Measurements from ENCODE around the gene C1QTNF1.
"Not testable (repeated sequence)": the region's sequence is repeated elsewhere in the genome, so short reads cannot be mapped to it uniquely, and the experiment has no call there.

C1QTNF1 gene

DNA sequence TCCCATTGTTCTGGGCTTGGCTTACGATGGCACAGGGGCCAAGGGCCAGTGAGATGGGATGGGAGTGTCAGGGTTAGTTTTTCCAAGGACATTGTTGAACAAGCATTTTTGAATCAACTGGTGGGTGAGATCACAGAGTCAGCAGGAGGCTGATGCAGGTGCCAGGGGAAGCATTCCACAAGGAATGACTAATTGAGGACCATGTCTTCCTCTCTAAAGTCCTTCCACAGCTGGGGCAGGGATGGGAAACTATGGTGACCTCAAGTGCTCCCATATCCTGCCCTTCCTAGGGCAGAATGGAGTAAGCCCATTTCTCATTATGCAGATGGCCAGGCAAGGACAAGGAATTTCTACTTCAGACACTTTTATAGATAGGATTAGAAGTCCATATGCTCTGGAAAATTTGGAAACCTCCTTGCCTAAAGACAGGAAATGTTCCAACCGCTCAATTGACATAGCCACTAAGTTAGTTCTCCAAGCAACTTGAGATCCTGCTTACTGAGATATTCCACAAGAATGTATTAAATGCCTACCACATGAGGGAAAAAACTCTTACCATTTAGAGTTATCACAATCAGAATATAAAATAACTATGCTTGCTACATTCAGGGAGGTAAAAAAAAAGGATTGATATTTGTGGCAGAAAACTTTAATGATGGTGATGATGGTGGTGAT, 29.4 kb downstream of the C1QTNF1 start:
- Mint-ChIP-seq H3K9me3 (peaks cover 6% of the 10 kb centered on the region), H3K27me3 (peaks cover 12% of the 10 kb centered on the region), H3K4me3 (no peak overlapping the region), H3K27ac (no peak overlapping the region), H3K36me3 (ENCODE audit: low read depth) (no peaks in the 10 kb centered on the region), H3K4me1 (ENCODE audit: low read depth) (no peaks in the 10 kb centered on the region)
- no peak for DNase-seq

DNA sequence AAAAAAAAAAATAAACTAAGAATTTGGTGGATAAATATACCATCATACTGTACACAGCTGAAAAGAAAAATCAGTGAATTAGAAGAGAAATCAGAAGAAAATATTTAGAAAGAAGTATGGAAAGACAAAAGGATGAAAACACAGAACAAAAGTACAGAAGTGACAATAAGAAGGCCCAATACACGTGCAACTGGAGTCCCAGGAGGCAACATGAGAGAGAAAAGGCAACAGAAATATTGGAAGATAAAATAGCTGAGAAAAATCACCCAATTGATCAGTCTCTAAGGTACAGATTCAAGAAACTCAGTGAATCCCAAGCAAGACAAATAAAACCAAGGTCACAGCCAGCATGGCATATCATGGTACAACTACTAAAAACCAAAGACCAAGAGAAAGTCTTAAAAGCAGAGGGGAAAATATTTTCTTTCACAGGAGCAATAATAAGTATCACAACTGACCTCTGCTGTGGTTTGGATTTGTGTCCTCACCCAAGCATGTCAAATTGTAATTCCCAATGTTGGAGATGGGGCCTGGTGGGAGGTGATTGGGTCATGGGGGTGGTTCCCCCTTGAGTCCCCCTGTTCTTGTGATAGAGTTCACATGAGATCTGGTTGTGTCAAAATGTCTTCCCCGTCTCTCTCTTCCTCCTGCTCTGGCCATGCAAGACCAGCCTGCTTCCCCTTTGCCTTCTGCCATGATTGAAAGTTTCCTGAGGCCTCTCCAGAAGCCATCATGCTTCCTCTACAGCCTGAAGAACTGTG, 30.4 kb downstream of the C1QTNF1 start:
- Mint-ChIP-seq H3K4me1 (ENCODE audit: low read depth) (peaks cover 2% of the 10 kb centered on the region), H3K27me3 (peaks cover 15% of the 10 kb centered on the region), H3K4me3 (no peak overlapping the region), H3K36me3 (ENCODE audit: low read depth) (no peaks in the 10 kb centered on the region), H3K9me3 (peaks cover 6% of the 10 kb centered on the region), H3K27ac (no peak overlapping the region)
- no peak for DNase-seq

DNA sequence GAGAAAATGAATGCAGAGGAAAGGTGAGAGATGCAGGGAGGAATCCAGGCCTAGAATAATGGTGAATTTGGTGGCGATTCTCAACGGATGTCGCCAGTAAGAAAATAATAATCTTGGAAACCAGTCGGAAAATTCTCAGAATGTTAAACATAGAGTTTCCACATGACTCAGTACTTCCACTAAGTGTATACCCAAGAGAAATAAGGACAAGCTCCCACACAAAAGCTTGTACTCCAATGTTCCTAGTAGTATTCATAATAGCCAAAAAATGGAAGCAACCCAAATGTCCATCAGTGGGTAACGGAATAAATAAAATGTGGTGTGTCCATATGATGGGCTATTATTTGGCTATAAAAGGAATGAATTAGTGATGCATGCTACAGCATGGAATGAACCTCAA, 31.2 kb downstream of the C1QTNF1 start:
- Mint-ChIP-seq H3K27ac (no peak overlapping the region), H3K36me3 (ENCODE audit: low read depth) (no peaks in the 10 kb centered on the region), H3K9me3 (peaks cover 6% of the 10 kb centered on the region), H3K27me3 (peaks cover 17% of the 10 kb centered on the region), H3K4me3 (no peak overlapping the region), H3K4me1 (ENCODE audit: low read depth) (peaks cover 2% of the 10 kb centered on the region)
- DNase-seq, result no peak

DNA sequence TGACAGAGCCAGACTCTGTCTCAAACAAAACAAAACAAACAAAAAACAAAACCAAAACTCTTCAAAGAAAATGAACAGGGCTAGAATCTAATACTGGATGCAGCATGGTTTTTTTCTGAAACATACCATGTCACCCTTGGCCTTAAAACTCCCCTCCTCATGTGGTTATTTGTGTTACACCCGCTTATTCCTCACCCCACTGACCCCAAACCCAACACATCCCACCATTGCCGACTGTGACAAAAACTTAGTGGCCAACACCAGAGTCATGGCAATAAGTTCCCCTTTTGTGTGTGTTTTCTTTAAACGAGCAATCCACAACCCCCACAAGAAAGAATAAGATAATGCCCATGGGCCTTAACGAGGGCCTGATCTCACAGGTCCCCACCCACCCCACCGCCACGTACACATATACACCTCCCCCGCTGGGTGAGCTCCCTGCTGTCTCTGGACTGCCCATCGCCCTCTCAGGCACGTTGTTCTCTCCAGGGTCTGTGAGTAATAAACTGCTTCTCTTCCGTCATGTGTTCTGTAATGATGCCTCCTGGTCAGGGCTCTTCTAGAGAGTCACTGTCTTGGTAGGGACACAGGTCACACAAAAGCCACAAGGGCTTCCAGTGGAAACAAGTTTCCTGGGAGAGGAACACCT, 33.9 kb downstream of the C1QTNF1 start:
- H3K27ac Mint-ChIP-seq, result no peak overlapping the region
- no peak for DNase-seq
- no peak overlapping the region for H3K4me3 Mint-ChIP-seq
- H3K9me3 Mint-ChIP-seq, result peaks cover 6% of the 10 kb centered on the region
- no peaks in the 10 kb centered on the region for H3K36me3 Mint-ChIP-seq (ENCODE audit: low read depth)
- H3K27me3 Mint-ChIP-seq, result peaks cover 17% of the 10 kb centered on the region
- H3K4me1 Mint-ChIP-seq (ENCODE audit: low read depth), result peaks cover 2% of the 10 kb centered on the region

DNA sequence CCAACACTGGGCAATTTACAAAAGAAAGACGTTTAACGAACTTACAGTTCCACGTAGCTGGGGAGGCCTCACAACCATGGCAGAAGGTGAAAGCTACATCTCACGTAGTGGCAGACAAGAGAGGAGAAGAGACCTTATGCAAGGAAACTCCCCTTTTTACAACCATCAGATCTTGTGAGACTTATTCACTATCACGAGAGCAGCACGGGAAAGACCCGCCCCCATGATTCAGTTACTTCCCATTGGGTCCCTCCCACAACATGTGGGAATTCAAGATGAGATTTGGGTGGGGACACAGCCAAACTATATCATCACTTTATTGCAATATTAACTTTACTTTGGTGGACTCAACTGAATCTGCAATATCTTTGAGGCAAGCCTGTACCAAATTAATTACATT, 38.7 kb downstream of the C1QTNF1 start:
- no peak for DNase-seq
- H3K4me1 Mint-ChIP-seq (ENCODE audit: low read depth), result peaks cover 6% of the 10 kb centered on the region
- H3K27me3 Mint-ChIP-seq, result peaks cover 8% of the 10 kb centered on the region
- no peak overlapping the region for H3K4me3 Mint-ChIP-seq
- H3K36me3 Mint-ChIP-seq (ENCODE audit: low read depth), result no peaks in the 10 kb centered on the region
- no peak overlapping the region for H3K27ac Mint-ChIP-seq
- H3K9me3 Mint-ChIP-seq, result no peaks in the 10 kb centered on the region

DNA sequence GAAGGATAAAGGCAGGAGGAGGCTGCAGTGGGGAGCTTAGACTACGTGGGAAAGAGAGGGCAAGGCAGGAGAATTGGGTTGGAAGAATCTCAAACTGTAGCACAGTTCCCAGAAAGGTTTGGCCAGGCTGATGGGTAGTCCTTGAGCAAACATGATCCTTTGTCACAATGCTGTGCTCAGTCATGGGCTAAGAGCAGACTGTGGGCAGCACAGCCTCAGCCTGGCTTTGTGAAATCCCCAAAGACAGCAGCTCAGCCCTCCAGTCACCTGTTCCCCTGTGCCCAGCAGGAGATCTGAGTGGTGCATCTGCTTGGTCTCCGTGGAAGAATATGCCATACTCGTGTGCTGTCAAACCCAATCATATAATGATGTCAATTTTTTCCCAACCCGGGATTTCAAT, 40.1 kb downstream of the C1QTNF1 start:
- H3K36me3 Mint-ChIP-seq (ENCODE audit: low read depth), result no peaks in the 10 kb centered on the region
- no peak overlapping the region for H3K4me3 Mint-ChIP-seq
- peaks cover 4% of the 10 kb centered on the region for H3K27me3 Mint-ChIP-seq
- H3K27ac Mint-ChIP-seq, result no peak overlapping the region
- H3K9me3 Mint-ChIP-seq, result no peaks in the 10 kb centered on the region
- peaks cover 4% of the 10 kb centered on the region for H3K4me1 Mint-ChIP-seq (ENCODE audit: low read depth)
- DNase-seq, result no peak

DNA sequence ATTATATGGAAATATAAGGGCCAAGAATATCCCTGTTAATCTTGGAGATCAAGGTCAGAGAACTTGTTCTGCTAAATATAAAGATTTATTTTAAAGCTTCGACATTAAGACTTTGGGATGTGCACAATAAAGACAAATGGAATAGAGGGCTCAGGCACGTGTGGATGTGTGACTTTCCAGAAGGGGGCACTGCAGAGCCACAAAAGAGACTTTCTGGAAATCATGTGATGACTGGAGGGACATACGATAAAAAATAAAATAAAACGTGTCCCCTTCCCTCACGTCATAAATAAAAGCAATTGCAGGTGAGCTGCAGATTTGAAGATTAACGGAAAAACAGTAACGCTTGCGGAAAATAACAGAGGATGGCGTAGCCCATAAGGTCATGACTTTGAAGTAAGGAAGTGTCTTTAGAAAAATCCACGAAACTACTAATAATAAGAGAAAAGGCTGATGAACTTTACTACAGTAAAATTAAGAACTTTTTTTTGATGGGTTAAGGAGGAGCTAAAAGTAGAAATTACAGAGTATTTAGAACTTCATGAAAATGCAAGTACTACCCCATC, 41.2 kb downstream of the C1QTNF1 start:
- peak overlapping the region; percentile 72 for H3K27ac Mint-ChIP-seq
- peak overlapping the region; percentile 41 for H3K4me3 Mint-ChIP-seq
- peak; percentile 62 for DNase-seq
- H3K9me3 Mint-ChIP-seq, result no peaks in the 10 kb centered on the region
- no peaks in the 10 kb centered on the region for H3K36me3 Mint-ChIP-seq (ENCODE audit: low read depth)
- peaks cover 4% of the 10 kb centered on the region for H3K4me1 Mint-ChIP-seq (ENCODE audit: low read depth)
- peaks cover 2% of the 10 kb centered on the region for H3K27me3 Mint-ChIP-seq

DNA sequence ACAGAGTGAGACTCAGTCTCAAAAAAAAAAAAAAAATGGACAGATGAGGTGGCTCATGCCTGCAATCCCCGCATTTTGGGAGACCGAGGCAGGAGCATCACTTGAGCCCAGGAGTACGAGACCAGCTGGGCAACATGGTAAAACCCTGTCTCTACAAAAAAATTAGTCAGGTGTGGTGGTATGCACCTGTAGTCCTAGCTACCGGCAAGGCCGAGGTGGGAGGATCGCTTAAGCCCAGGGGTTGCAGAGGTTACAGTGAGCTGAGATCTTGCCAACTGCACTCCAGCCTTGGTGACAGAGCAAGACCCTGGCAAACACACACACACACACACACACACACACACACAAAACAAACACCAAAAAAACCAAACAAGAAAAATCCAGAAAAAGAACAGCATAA, 43.0 kb downstream of the C1QTNF1 start:
- H3K4me1 Mint-ChIP-seq (ENCODE audit: low read depth), result peaks cover 4% of the 10 kb centered on the region
- no peak overlapping the region for H3K4me3 Mint-ChIP-seq
- H3K9me3 Mint-ChIP-seq, result no peaks in the 10 kb centered on the region
- DNase-seq, result no peak
- no peaks in the 10 kb centered on the region for H3K27me3 Mint-ChIP-seq
- no peaks in the 10 kb centered on the region for H3K36me3 Mint-ChIP-seq (ENCODE audit: low read depth)
- H3K27ac Mint-ChIP-seq, result no peak overlapping the region

DNA sequence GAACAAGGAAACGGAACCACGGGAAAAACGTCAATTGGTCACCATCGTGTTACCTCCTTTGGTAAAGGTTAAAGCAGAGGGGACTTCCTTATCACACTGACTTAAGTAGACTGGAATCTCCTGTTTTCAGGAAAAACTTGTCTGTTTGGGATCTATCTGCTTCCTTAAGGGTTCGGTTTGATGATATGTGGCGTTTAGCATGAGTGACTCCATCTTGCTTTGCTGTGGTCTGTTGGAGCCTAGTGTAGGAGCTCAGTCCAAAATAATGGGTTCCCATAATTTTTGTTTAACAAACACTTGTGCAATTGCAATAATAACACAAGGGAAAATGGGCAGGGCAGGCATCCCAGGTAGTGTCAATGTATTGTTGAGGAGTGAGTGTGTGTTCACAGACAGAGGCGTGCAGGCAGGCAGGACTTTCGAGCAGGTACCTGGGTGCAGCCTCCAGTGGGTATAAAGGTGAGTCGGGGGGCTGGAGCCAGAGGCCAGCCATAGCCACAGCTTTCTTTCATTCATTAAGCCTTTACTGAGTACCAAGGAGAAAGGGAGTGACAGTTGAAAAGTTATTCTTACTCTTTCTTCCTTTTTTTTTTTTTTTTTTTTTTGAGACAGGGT, 46.4 kb downstream of the C1QTNF1 start:
- H3K4me3 Mint-ChIP-seq, result no peak overlapping the region
- no peak for DNase-seq
- peaks cover 2% of the 10 kb centered on the region for H3K4me1 Mint-ChIP-seq (ENCODE audit: low read depth)
- H3K27me3 Mint-ChIP-seq, result no peaks in the 10 kb centered on the region
- H3K36me3 Mint-ChIP-seq (ENCODE audit: low read depth), result peaks cover 2% of the 10 kb centered on the region
- H3K27ac Mint-ChIP-seq, result no peak overlapping the region
- H3K9me3 Mint-ChIP-seq, result no peaks in the 10 kb centered on the region

DNA sequence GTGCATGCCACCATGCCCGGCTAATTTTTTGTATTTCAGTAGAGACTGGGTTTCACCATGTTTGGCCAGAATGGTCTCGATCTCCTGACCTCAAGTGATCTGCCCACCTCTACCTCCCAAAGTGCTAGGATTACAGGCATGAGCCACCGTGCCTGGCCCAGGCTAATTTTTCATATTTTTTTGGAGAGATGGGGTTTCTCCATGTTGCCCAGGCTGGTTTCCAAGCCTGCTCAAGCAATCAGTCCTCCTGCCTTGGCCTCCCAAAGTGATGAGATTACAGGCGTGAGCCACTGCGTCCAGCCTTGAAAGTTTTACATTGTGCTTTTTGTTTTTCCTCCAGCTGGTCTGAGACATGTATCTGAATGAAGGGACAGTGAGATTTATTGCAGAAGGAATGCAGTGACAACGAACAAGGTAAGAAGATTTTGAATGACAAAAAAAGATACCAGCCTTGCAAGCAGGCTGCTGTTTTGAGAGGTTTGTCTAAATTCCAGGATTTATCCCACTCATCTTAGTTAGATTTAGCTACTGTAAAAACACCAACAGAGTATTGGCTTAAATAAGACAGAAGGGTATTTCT, 47.3 kb downstream of the C1QTNF1 start:
- Mint-ChIP-seq H3K9me3 (no peaks in the 10 kb centered on the region), H3K36me3 (ENCODE audit: low read depth) (peaks cover 3% of the 10 kb centered on the region), H3K27ac (no peak overlapping the region), H3K4me3 (no peak overlapping the region), H3K27me3 (no peaks in the 10 kb centered on the region), H3K4me1 (ENCODE audit: low read depth) (peaks cover 10% of the 10 kb centered on the region)
- DNase-seq, result no peak

DNA sequence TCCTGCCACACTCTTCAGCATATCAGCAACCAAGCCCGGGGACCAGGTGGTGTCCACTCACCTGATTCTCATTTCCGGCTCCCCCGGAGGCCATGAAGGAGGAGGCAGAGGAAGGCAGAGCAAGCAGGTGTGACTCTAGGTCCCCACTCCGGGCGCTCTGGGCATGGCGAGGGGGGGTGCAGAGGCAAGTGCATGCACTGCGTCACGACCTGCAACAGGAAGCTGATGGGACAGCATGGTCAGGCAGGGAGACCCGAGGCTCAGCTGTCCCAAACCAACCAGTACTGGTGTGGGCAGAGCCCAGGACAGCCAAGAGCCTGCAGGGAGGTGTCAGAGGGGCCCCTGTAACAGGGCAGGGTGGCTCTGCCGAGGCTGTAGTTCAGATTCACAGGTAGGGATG, 48.6 kb downstream of the C1QTNF1 start:
- DNase-seq, result no peak
- H3K27me3 Mint-ChIP-seq, result no peaks in the 10 kb centered on the region
- H3K4me3 Mint-ChIP-seq, result no peak overlapping the region
- peaks cover 17% of the 10 kb centered on the region for H3K4me1 Mint-ChIP-seq (ENCODE audit: low read depth)
- H3K36me3 Mint-ChIP-seq (ENCODE audit: low read depth), result peaks cover 6% of the 10 kb centered on the region
- no peak overlapping the region for H3K27ac Mint-ChIP-seq
- no peaks in the 10 kb centered on the region for H3K9me3 Mint-ChIP-seq

DNA sequence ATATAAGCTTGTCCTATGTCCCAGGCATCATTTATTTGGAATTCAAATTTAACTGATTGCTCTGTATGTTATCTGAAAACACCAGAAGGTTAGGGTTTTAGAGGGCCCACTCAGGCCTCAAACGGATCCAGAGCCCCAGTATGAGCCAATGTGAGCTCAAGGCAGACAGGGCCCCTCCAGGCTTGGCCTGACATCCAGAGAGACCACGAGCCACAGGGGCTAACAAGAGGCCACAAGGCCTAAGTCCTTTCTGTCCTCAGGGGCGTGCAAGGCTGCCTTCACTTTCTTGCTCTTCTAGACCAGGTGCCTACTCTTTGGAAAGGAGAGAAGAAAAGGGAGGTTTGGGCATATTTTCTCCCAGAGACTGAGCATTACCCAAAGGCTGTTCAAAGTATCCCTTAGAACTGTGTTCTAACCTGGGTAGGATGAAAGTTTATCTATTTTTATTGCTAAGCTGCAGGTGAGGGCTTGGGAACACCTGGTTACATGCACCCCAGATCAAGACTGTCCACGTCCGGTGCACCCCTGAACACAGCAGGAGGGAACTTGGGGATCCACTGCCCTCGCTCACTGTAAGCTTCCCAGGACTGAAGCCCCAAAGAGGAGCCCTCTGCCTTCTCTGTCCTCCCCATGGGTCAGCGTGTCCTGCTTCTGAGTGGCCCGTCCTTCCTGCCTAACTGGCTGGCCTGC, 49.2 kb downstream of the C1QTNF1 start:
- Mint-ChIP-seq H3K4me1 (ENCODE audit: low read depth) (peaks cover 17% of the 10 kb centered on the region), H3K27ac (no peak overlapping the region), H3K36me3 (ENCODE audit: low read depth) (peaks cover 10% of the 10 kb centered on the region), H3K4me3 (no peak overlapping the region), H3K9me3 (no peaks in the 10 kb centered on the region), H3K27me3 (no peaks in the 10 kb centered on the region)
- no peak for DNase-seq

DNA sequence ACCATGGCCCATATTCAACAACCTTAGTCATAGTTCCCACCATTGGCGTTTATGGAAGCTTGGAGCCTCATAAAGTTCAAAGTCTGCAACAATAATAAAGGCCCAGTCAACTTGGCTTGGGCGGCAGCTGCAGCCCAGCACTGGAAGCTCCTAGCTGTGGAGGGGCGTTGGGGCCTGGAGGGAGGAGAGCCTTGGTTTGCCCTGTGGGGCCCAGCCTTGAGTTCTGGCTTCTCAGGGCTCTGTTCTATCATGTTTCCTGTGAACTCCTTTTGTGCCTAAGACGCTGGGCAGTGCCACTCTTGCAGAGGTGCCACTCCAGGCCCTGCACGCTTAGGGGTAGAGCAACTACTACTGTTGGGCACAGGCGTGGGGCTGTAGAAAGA, 49.7 kb downstream of the C1QTNF1 start:
- no peak overlapping the region for H3K27ac Mint-ChIP-seq
- H3K4me1 Mint-ChIP-seq (ENCODE audit: low read depth), result peaks cover 17% of the 10 kb centered on the region
- H3K9me3 Mint-ChIP-seq, result no peaks in the 10 kb centered on the region
- no peak for DNase-seq
- peaks cover 16% of the 10 kb centered on the region for H3K36me3 Mint-ChIP-seq (ENCODE audit: low read depth)
- H3K4me3 Mint-ChIP-seq, result no peak overlapping the region
- no peaks in the 10 kb centered on the region for H3K27me3 Mint-ChIP-seq

DNA sequence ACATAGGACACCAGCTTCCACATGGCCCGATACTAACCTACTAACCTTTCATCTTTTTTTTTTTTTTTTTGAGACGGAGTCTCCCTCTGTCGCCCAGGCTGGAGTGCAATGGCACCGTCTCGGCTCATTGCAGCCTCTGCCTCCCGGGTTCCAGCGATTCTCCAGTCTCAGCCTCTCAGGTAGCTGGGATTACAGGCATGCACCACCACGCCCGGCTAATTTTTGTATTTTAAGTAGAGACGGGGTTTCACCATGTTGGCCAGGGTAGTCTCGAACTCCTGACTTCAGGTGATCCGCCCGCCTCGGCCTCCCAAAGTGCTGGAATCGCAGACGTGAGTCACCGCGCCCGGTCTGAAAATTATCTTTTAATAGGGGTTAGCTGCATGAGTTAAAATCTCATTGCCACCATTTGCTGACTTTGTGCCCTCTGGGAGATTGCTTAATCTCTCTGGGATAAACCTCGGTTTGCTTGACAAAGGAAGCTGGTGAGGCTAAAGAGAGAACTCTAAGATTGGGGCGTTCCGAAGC, 50.2 kb downstream of the C1QTNF1 start:
- peak overlapping the region; percentile 52 for H3K27ac Mint-ChIP-seq
- not testable (repeated sequence) for H3K9me3 Mint-ChIP-seq, H3K27me3 Mint-ChIP-seq, DNase-seq
- H3K4me1 Mint-ChIP-seq (ENCODE audit: low read depth), result peaks cover 17% of the 10 kb centered on the region
- peaks cover 21% of the 10 kb centered on the region for H3K36me3 Mint-ChIP-seq (ENCODE audit: low read depth)
- peak overlapping the region; percentile 69 for H3K4me3 Mint-ChIP-seq

All from activated T-cell treated with anti-CD3 and anti-CD28 coated beads, Interleukin-2, amount 50 U/mL, for 24 hours (primary cell).